Measurements from ENCODE around the gene MINDY4.

DNA sequence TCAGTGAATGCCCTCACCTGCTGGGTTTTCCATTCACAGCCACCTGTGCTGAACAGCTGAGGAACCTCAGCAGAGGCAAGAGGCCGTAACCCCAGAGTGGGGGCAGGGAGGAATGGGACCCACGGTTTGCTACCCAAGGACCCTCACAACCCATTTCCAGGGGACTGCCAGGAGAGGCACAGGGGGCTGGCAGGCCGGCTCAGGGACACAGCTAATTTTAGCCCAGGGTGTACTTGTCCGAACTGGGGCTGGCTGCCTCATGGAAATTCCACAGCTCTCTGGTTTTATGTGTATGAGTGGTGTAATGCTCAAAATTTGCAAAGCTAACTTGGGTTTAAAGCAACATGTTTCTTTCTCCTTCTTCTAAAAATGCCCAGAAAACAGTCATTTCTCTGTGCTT is 42.2 kb downstream of the MINDY4 start:
- TF ChIP-seq ZNF426 (tag by site-specific recombination; IDR thresholded peaks at IDR 0.05) (no peak), EGR2 (tag by site-specific recombination; IDR thresholded peaks at IDR 0.05; ENCODE audit: low read depth) (no peak), ZNF140 (tag by site-specific recombination; IDR thresholded peaks at IDR 0.05) (no peak), KLF17 (tag by site-specific recombination; IDR thresholded peaks at IDR 0.05) (no peak), REST (tag by site-specific recombination; IDR thresholded peaks at IDR 0.05) (no peak), ZNF2 (tag by site-specific recombination; IDR thresholded peaks at IDR 0.05) (no peak), ZNF394 (tag by site-specific recombination; IDR thresholded peaks at IDR 0.05; ENCODE audit: borderline replicate concordance) (no peak), ZNF629 (tag by site-specific recombination; IDR thresholded peaks at IDR 0.05) (no peak), HOXD13 (CRISPR knock-in tag; IDR thresholded peaks at IDR 0.05; ENCODE audit: borderline replicate concordance) (no peak), ZNF423 (tag by site-specific recombination; IDR thresholded peaks at IDR 0.05) (no peak)
- TF ChIP-seq, protein P1, sequence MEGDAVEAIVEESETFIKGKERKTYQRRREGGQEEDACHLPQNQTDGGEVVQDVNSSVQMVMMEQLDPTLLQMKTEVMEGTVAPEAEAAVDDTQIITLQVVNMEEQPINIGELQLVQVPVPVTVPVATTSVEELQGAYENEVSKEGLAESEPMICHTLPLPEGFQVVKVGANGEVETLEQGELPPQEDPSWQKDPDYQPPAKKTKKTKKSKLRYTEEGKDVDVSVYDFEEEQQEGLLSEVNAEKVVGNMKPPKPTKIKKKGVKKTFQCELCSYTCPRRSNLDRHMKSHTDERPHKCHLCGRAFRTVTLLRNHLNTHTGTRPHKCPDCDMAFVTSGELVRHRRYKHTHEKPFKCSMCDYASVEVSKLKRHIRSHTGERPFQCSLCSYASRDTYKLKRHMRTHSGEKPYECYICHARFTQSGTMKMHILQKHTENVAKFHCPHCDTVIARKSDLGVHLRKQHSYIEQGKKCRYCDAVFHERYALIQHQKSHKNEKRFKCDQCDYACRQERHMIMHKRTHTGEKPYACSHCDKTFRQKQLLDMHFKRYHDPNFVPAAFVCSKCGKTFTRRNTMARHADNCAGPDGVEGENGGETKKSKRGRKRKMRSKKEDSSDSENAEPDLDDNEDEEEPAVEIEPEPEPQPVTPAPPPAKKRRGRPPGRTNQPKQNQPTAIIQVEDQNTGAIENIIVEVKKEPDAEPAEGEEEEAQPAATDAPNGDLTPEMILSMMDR (tag by site-specific recombination; IDR thresholded peaks at IDR 0.05): no peak
- TF ChIP-seq, protein P2, sequence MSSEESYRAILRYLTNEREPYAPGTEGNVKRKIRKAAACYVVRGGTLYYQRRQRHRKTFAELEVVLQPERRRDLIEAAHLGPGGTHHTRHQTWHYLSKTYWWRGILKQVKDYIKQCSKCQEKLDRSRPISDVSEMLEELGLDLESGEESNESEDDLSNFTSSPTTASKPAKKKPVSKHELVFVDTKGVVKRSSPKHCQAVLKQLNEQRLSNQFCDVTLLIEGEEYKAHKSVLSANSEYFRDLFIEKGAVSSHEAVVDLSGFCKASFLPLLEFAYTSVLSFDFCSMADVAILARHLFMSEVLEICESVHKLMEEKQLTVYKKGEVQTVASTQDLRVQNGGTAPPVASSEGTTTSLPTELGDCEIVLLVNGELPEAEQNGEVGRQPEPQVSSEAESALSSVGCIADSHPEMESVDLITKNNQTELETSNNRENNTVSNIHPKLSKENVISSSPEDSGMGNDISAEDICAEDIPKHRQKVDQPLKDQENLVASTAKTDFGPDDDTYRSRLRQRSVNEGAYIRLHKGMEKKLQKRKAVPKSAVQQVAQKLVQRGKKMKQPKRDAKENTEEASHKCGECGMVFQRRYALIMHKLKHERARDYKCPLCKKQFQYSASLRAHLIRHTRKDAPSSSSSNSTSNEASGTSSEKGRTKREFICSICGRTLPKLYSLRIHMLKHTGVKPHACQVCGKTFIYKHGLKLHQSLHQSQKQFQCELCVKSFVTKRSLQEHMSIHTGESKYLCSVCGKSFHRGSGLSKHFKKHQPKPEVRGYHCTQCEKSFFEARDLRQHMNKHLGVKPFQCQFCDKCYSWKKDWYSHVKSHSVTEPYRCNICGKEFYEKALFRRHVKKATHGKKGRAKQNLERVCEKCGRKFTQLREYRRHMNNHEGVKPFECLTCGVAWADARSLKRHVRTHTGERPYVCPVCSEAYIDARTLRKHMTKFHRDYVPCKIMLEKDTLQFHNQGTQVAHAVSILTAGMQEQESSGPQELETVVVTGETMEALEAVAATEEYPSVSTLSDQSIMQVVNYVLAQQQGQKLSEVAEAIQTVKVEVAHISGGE (tag by site-specific recombination; conservative IDR thresholded peaks at IDR 0.05; ENCODE audit: low read depth): no peak
